ENCODE measurements around the gene HPSE2. TPM values are rescaled to one million over a fixed set of nuclear protein-coding genes. Genes with fewer than 3 reads are reported as not detected.
"Not testable (repeated sequence)": the region's sequence is repeated elsewhere in the genome, so short reads cannot be mapped to it uniquely, and the experiment has no call there.

HPSE2 gene
- total RNA-seq, 2 donors from 2014 or later = 0.34 TPM; not detected in 1

DNA sequence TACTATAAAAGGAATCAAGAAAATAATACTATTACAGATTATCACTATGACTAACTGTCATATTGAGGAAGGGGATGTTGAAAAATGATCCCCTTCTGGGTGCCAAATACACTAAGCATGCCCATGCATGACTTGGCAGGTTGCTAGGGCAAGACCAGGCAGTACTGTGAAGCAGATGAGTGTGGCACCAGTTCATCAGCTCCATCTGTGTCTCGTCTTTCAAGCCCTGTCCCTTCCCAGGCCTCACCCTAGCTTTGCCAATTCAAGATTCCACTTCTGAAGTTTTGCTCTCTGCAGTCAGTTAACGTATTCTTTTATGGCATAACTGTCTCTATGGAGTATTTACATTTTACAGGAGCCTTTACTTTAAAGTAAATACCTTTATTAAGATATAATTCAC, 653.3 kb downstream of the HPSE2 start:
- Mint-ChIP-seq H3K27ac (no peak overlapping the region), H3K36me3 (ENCODE audit: low read depth) (no peaks in the 10 kb centered on the region), H3K4me3 (no peak overlapping the region), H3K27me3 (peaks cover 50% of the 10 kb centered on the region), H3K4me1 (peaks cover 5% of the 10 kb centered on the region)
- ATAC-seq = no peak
- no peak for DNase-seq
- no peaks in the 10 kb centered on the region for H3K9me3 ChIP-seq (ENCODE audit: control insufficient read depth, low read length, poor library complexity, severe bottlenecking)

DNA sequence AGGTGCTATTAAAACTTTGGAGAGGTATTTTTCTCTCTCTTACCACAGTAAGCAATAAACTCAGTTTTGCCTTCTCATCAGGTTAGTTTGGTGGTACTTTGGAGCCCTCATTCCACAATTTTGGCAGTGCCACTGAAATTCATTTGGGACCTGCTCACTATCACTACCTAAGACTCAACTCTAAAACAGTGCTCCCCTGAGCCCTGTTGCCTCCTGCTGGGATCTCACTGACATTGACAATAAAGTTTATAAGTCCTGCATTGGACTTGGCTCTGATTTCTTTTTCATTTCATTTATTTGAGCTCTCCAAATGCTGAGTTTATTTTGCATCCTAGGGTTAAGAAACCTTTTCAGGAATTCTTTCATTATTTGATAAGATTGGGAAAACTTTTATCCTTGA, 658.1 kb downstream of the HPSE2 start:
- H3K36me3 Mint-ChIP-seq (ENCODE audit: low read depth) = no peaks in the 10 kb centered on the region
- no peaks in the 10 kb centered on the region for H3K4me1 Mint-ChIP-seq
- H3K27ac Mint-ChIP-seq = no peak overlapping the region
- no peak for DNase-seq
- H3K9me3 ChIP-seq (ENCODE audit: control insufficient read depth, low read length, poor library complexity, severe bottlenecking) = no peaks in the 10 kb centered on the region
- no peak for ATAC-seq
- no peak overlapping the region for H3K4me3 Mint-ChIP-seq
- peaks cover 48% of the 10 kb centered on the region for H3K27me3 Mint-ChIP-seq

DNA sequence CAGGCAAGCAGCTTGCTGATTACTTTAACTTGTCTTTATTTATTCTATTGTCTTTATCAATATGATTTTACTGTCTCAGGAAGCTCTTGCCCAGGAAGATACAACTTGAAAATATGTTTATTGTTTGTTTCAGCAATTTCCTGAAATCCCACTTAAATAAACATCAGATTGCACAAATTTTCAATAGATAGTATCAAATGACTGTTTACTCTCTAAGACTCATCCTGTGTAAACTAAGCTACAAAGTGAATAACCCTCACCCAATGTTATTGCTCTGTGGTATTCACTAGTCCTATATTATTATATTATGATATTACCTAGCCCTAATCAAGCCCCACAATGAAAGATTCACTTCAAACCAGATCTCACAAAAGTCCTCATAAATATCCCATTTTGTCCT, 658.5 kb downstream of the HPSE2 start:
- Mint-ChIP-seq H3K36me3 (ENCODE audit: low read depth) (no peaks in the 10 kb centered on the region), H3K4me1 (no peaks in the 10 kb centered on the region), H3K27me3 (peaks cover 50% of the 10 kb centered on the region), H3K27ac (no peak overlapping the region), H3K4me3 (no peak overlapping the region)
- H3K9me3 ChIP-seq (ENCODE audit: control insufficient read depth, low read length, poor library complexity, severe bottlenecking) = no peaks in the 10 kb centered on the region
- DNase-seq = no peak
- no peak for ATAC-seq

DNA sequence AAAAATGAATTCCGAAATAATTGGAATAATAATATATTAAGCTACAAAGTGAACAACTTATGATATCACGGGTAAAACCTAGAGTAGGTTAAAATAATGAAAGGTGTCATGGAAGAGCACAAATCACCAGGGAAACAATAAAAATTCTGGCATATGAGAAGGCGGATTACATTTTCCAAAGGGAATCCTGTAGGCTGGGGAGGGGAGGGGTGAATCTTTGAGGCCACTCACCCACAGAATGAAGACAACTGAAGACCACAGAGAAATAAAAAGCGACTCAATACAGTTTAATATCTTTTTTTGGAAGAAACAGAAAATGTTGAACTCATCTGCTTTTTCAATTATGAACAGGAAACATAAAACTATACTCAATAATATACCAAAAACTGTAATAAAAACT, 659.6 kb downstream of the HPSE2 start:
- Mint-ChIP-seq H3K27me3 (peaks cover 51% of the 10 kb centered on the region), H3K4me3 (no peak overlapping the region), H3K4me1 (no peaks in the 10 kb centered on the region), H3K27ac (no peak overlapping the region), H3K36me3 (ENCODE audit: low read depth) (no peaks in the 10 kb centered on the region)
- H3K9me3 ChIP-seq (ENCODE audit: control insufficient read depth, low read length, poor library complexity, severe bottlenecking) = no peaks in the 10 kb centered on the region
- ATAC-seq (no peak), DNase-seq (no peak)

- Mint-ChIP-seq H3K27me3 (peaks cover 41% of the 10 kb centered on the region), H3K4me1 (no peaks in the 10 kb centered on the region), H3K27ac (no peak overlapping the region), H3K4me3 (no peak overlapping the region), H3K36me3 (ENCODE audit: low read depth) (no peaks in the 10 kb centered on the region)
- no peaks in the 10 kb centered on the region for H3K9me3 ChIP-seq (ENCODE audit: control insufficient read depth, low read length, poor library complexity, severe bottlenecking)
- no peak for ATAC-seq
- no peak for DNase-seq
Measured at GRCh38 chr10:98572594-98572993, 663.1 kb downstream of the HPSE2 start.

DNA sequence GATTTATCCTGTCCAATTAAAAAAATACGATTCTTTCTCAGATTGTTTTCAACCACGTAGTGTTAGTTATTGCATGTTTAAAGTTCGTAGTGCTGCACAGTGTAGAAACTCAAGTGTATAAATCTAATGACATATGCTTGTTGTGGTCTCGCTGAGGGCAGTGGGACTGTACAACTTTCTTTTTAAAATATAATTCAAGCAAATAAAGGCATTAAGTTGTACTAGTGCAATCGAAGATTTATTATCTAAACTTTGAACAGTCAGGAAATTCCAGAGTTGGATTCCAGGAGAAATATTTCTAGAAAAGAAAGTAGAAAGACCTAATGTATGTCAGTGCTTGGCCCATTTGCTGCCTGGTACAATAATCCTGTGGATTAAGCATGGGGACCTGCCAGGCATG, 664.8 kb downstream of the HPSE2 start:
- peaks cover 31% of the 10 kb centered on the region for H3K27me3 Mint-ChIP-seq
- H3K36me3 Mint-ChIP-seq (ENCODE audit: low read depth) = no peaks in the 10 kb centered on the region
- no peak overlapping the region for H3K4me3 Mint-ChIP-seq
- DNase-seq (no peak), ATAC-seq (no peak)
- no peak overlapping the region for H3K27ac Mint-ChIP-seq
- H3K4me1 Mint-ChIP-seq = no peaks in the 10 kb centered on the region
- no peaks in the 10 kb centered on the region for H3K9me3 ChIP-seq (ENCODE audit: control insufficient read depth, low read length, poor library complexity, severe bottlenecking)

GRCh38 chr10:98569853-98570252, 665.8 kb downstream of the HPSE2 start:
- H3K4me3 Mint-ChIP-seq = no peak overlapping the region
- H3K27ac Mint-ChIP-seq = no peak overlapping the region
- ATAC-seq = no peak

GRCh38 chr10:98568551-98568950, 667.1 kb downstream of the HPSE2 start:
- H3K4me3 Mint-ChIP-seq = no peak overlapping the region
- ATAC-seq (no peak), DNase-seq (no peak)
- H3K4me1 Mint-ChIP-seq = no peaks in the 10 kb centered on the region
- no peaks in the 10 kb centered on the region for H3K36me3 Mint-ChIP-seq (ENCODE audit: low read depth)
- peaks cover 24% of the 10 kb centered on the region for H3K27me3 Mint-ChIP-seq
- no peaks in the 10 kb centered on the region for H3K9me3 ChIP-seq (ENCODE audit: control insufficient read depth, low read length, poor library complexity, severe bottlenecking)
- H3K27ac Mint-ChIP-seq = no peak overlapping the region

More at GRCh38 chr10:98569853-98570252, 665.8 kb downstream of the HPSE2 start:
- no peaks in the 10 kb centered on the region for H3K4me1 Mint-ChIP-seq
- H3K9me3 ChIP-seq (ENCODE audit: control insufficient read depth, low read length, poor library complexity, severe bottlenecking) = no peaks in the 10 kb centered on the region
- no peaks in the 10 kb centered on the region for H3K36me3 Mint-ChIP-seq (ENCODE audit: low read depth)
- H3K27me3 Mint-ChIP-seq = peaks cover 31% of the 10 kb centered on the region
- DNase-seq = no peak

GRCh38 chr10:98567391-98568133, 668.1 kb downstream of the HPSE2 start:
- Mint-ChIP-seq H3K4me1 (no peaks in the 10 kb centered on the region), H3K27ac (no peak overlapping the region), H3K4me3 (no peak overlapping the region), H3K27me3 (peaks cover 21% of the 10 kb centered on the region), H3K36me3 (ENCODE audit: low read depth) (no peaks in the 10 kb centered on the region)
- DNase-seq (no peak), ATAC-seq (no peak)
- H3K9me3 ChIP-seq (ENCODE audit: control insufficient read depth, low read length, poor library complexity, severe bottlenecking) = no peaks in the 10 kb centered on the region

DNA sequence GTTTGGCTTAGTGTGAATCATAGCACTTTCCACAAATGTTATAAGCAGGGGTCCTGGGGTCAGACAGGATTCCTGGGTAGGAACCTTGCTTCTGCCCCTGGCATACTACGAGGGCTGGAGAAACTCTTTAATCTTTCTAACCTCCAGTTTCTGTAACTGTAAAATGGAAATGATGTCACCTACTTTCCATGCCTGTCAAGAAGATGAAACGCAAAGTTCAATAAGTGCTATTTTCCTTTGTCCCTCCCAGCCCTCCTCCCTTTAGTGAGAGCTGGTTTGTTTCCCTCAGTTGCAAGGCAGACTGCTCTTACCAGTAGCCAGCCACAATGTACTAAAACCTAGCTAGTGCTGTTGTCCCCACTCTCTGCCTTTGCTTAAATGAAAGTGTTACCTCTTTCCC, 671.8 kb downstream of the HPSE2 start:
- DNase-seq (no peak), ATAC-seq (no peak)
- Mint-ChIP-seq H3K4me1 (no peaks in the 10 kb centered on the region), H3K27ac (no peak overlapping the region), H3K36me3 (ENCODE audit: low read depth) (no peaks in the 10 kb centered on the region), H3K4me3 (no peak overlapping the region), H3K27me3 (no peaks in the 10 kb centered on the region)
- no peaks in the 10 kb centered on the region for H3K9me3 ChIP-seq (ENCODE audit: control insufficient read depth, low read length, poor library complexity, severe bottlenecking)

- DNase-seq (no peak), ATAC-seq (no peak)
- H3K27me3 Mint-ChIP-seq = peaks cover 20% of the 10 kb centered on the region
- H3K9me3 ChIP-seq (ENCODE audit: control insufficient read depth, low read length, poor library complexity, severe bottlenecking) = no peaks in the 10 kb centered on the region
- H3K27ac Mint-ChIP-seq = no peak overlapping the region
- no peaks in the 10 kb centered on the region for H3K4me1 Mint-ChIP-seq
- H3K36me3 Mint-ChIP-seq (ENCODE audit: low read depth) = no peaks in the 10 kb centered on the region
- no peak overlapping the region for H3K4me3 Mint-ChIP-seq
Measured at GRCh38 chr10:98560565-98560964, 675.1 kb downstream of the HPSE2 start.

- ATAC-seq = no peak
- H3K27me3 Mint-ChIP-seq = peaks cover 20% of the 10 kb centered on the region
- H3K4me3 Mint-ChIP-seq = no peak overlapping the region
- H3K36me3 Mint-ChIP-seq (ENCODE audit: low read depth) = no peaks in the 10 kb centered on the region
- no peak for DNase-seq
- H3K27ac Mint-ChIP-seq = no peak overlapping the region
- no peaks in the 10 kb centered on the region for H3K9me3 ChIP-seq (ENCODE audit: control insufficient read depth, low read length, poor library complexity, severe bottlenecking)
- H3K4me1 Mint-ChIP-seq = no peaks in the 10 kb centered on the region
Measured at GRCh38 chr10:98556061-98556460, 679.6 kb downstream of the HPSE2 start.

DNA sequence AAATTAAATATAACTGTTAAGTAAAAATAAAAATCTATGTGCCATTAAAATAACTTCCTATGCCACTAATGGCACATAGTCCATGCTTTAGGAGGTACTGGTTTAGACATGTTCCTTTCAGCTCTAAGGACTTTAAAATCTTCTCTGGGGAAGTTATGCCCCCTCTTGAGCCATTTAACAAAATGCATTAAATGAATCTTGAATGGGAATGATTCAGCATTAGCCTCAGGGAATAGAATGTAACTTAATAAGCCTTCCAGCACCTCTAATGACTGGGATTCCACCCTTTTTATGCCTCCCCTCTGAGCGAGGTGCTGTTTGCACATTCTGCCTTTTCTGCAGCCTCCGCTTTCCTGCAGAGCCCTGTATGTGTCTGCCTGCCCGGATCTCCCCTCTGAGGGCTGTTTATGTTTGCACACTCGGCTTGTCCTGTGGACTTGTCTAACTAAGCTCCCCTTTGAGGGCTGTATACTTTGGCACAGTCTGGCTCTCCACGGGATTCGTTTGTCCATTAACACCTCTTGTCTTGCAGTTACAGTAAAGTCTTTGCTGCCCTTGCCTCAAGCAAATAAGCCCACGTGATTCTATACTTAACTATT, 680.5 kb downstream of the HPSE2 start:
- Mint-ChIP-seq H3K27ac (no peak overlapping the region), H3K36me3 (ENCODE audit: low read depth) (no peaks in the 10 kb centered on the region), H3K4me1 (no peaks in the 10 kb centered on the region), H3K27me3 (peaks cover 20% of the 10 kb centered on the region), H3K4me3 (no peak overlapping the region)
- H3K9me3 ChIP-seq (ENCODE audit: control insufficient read depth, low read length, poor library complexity, severe bottlenecking) = no peaks in the 10 kb centered on the region
- ATAC-seq (no peak), DNase-seq (no peak)

DNA sequence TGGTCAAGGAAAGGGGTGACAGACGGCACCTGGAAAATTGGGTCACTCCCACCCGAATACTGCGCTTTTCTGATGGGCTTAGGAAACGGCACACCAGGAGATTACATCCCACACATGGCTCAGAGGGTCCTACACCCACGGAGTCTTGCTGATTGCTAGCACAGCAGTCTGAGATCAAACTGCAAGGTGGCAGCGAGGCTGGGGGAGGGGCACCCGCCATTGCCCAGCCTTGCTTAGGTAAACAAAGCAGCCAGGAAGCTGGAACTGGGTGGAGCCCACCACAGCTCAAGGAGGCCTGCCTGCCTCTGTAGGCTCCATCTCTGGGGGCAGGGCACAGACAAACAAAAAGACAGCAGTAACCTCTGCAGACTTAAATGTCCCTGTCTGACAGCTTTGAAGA, 694.1 kb downstream of the HPSE2 start:
- ATAC-seq, DNase-seq: not testable (repeated sequence)
- H3K4me3 Mint-ChIP-seq = peak overlapping the region; percentile 28

More for the DNA sequence above, 694.1 kb downstream of the HPSE2 start:
- H3K27me3 Mint-ChIP-seq; H3K9me3 ChIP-seq (ENCODE audit: control insufficient read depth, low read length, poor library complexity, severe bottlenecking); H3K4me1 Mint-ChIP-seq; H3K36me3 Mint-ChIP-seq (ENCODE audit: low read depth); H3K27ac Mint-ChIP-seq: not testable (repeated sequence)
